ENCODE data around the gene PRSS8. TPM values are rescaled to one million over a fixed set of nuclear protein-coding genes. Genes with fewer than 3 reads are reported as not detected.

PRSS8 gene
- total RNA-seq, 1 donor from 2014 or later = 26.0 TPM

- intact Hi-C loops (cut with DNase I) = no loop called here
- DNase-seq (ENCODE audit: extremely low spot score in 2 of 2) = no peak
- TF ChIP-seq POLR2AphosphoS5 (IDR thresholded peaks at IDR 0.05; ENCODE audit: insufficient read depth in 1 of 2, low read depth in 1 of 2) (no peak), CTCF (IDR thresholded peaks at IDR 0.05) (no peak), POLR2A (IDR thresholded peaks at IDR 0.05) (no peak)
Observed at GRCh38 chr16:31093132-31093703, 42.3 kb downstream of the PRSS8 start.

DNA sequence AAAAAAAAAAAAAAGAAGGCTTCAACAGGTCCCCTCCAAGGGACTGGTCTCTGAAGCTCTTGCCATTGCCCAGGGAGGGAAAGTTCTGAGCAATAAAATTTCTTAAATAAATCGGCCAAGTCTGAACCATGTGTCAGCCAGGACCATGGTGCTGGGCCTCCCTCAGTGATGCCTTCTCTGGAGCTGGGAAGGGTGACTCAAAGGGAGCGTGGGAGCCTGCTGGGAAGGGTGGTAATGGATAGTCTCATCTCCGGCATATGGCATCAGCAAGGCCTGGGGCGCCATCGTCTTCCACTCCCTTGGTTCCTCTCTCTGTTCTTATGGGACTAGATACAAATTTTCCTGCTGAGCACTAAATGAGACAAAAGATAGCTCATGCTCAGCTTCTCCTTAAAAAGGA is 43.2 kb downstream of the PRSS8 start:
- intact Hi-C loops (cut with DNase I) = no loop called here
- Histone ChIP-seq H3K36me3 (peaks cover 0 to 10% of the 10 kb centered on the region in 2 donors), H3K4me1 (peaks cover 17% of the 10 kb centered on the region), H3K4me3 (no peak overlapping the region), H3K27me3 (no peaks in the 10 kb centered on the region), H3K9me3 (no peaks in the 10 kb centered on the region), H3K27ac (no peak overlapping the region)
- TF ChIP-seq POLR2A (IDR thresholded peaks at IDR 0.05) (no peak), CTCF (IDR thresholded peaks at IDR 0.05) (no peak), POLR2AphosphoS5 (IDR thresholded peaks at IDR 0.05; ENCODE audit: insufficient read depth in 1 of 2, low read depth in 1 of 2) (no peak)
- no peak for DNase-seq (ENCODE audit: extremely low spot score in 2 of 2)

More at GRCh38 chr16:31093132-31093703, 42.3 kb downstream of the PRSS8 start:
- Histone ChIP-seq H3K27me3 (no peaks in the 10 kb centered on the region), H3K27ac (no peak overlapping the region), H3K9me3 (no peaks in the 10 kb centered on the region), H3K4me1 (peaks cover 17% of the 10 kb centered on the region), H3K4me3 (peak overlapping the region; percentile 80 to 94), H3K36me3 (peaks cover 0 to 7% of the 10 kb centered on the region in 2 donors)

DNA sequence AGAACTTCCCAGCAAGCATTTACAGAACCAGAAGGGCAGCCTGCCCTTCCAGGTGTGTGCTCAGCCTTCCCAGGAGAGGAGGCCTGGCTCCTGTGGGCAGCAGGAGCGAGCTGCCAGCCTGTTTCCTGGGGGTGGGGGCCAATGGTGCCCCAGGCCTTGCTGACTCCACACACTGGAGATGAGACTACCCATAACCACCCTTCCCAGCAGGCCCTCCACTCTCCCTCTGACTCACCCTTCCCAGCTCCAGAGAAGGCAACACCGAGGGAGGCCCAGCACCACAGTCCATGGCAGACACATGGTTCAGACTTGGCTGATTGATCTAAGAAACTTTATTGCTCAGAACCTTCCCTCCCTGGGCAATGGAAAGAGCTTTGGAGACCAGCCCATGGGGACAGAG is 45.0 kb downstream of the PRSS8 start:
- no peak overlapping the region for H3K4me3 ChIP-seq
- intact Hi-C loops (cut with DNase I) = no loop called here
- H3K27ac ChIP-seq = no peak overlapping the region
- H3K36me3 ChIP-seq = peaks cover 0 to 12% of the 10 kb centered on the region in 2 donors
- TF ChIP-seq POLR2A (IDR thresholded peaks at IDR 0.05) (no peak), CTCF (IDR thresholded peaks at IDR 0.05) (no peak), POLR2AphosphoS5 (IDR thresholded peaks at IDR 0.05; ENCODE audit: insufficient read depth in 1 of 2, low read depth in 1 of 2) (no peak)
- H3K27me3 ChIP-seq = no peaks in the 10 kb centered on the region
- peaks cover 17% of the 10 kb centered on the region for H3K4me1 ChIP-seq
- no peaks in the 10 kb centered on the region for H3K9me3 ChIP-seq
- no peak for DNase-seq (ENCODE audit: extremely low spot score in 2 of 2)

- H3K9me3 ChIP-seq = no peaks in the 10 kb centered on the region
- no peak overlapping the region for H3K27ac ChIP-seq
- intact Hi-C loops (cut with DNase I) = loop anchor here (10.0 kb wide), 1 partner anchor 56 kb away; no protein-coding TSS in a partner anchor
- no peak for TF ChIP-seq POLR2AphosphoS5 (IDR thresholded peaks at IDR 0.05; ENCODE audit: insufficient read depth in 1 of 2, low read depth in 1 of 2)
- no peak for TF ChIP-seq CTCF (IDR thresholded peaks at IDR 0.05)
- no peak for TF ChIP-seq POLR2A (IDR thresholded peaks at IDR 0.05)
- H3K4me3 ChIP-seq = no peak overlapping the region
- no peaks in the 10 kb centered on the region for H3K27me3 ChIP-seq
- no peak for DNase-seq (ENCODE audit: extremely low spot score in 2 of 2)
- H3K36me3 ChIP-seq = peaks cover 0 to 18% of the 10 kb centered on the region in 2 donors
- peaks cover 17% of the 10 kb centered on the region for H3K4me1 ChIP-seq
Observed at GRCh38 chr16:31089199-31089598, 46.3 kb downstream of the PRSS8 start.

GRCh38 chr16:31088459-31089183 is 46.9 kb downstream of the PRSS8 start, which contains the start of gene PRSS53:
Gene PRSS53 (minus strand): TSS chr16:31088943. CDS start chr16:31088809, 134 bp downstream.
- Histone ChIP-seq H3K9me3 (no peaks in the 10 kb centered on the region), H3K4me1 (peaks cover 11% of the 10 kb centered on the region), H3K4me3 (no peak within 1 kb of the TSS), H3K27ac (no peak within 1 kb of the TSS), H3K36me3 (peaks cover 0 to 21% of the 10 kb centered on the region in 2 donors), H3K27me3 (no peaks in the 10 kb centered on the region)
- no peak for DNase-seq (ENCODE audit: extremely low spot score in 2 of 2)
- intact Hi-C loops (cut with DNase I) = loop anchor here (10.0 kb wide), 1 partner anchor 56 kb away; no protein-coding TSS in a partner anchor
- TF ChIP-seq POLR2AphosphoS5 (IDR thresholded peaks at IDR 0.05; ENCODE audit: insufficient read depth in 1 of 2, low read depth in 1 of 2) (no peak), CTCF (IDR thresholded peaks at IDR 0.05) (no peak), POLR2A (IDR thresholded peaks at IDR 0.05) (no peak)

Data from vagina (tissue), 2 donors.